ENCODE data around the gene UAP1L1. TPM values are rescaled to one million over a fixed set of nuclear protein-coding genes. Genes with fewer than 3 reads are reported as not detected.
A peak's percentile ranks its signal among the peaks of the same experiment; 100 is the strongest.
"Not testable (repeated sequence)": the region's sequence is repeated elsewhere in the genome, so short reads cannot be mapped to it uniquely, and the experiment has no call there.

The UAP1L1 gene
- total RNA-seq, 1 donor from 2014 or later: 12.6 TPM

DNA sequence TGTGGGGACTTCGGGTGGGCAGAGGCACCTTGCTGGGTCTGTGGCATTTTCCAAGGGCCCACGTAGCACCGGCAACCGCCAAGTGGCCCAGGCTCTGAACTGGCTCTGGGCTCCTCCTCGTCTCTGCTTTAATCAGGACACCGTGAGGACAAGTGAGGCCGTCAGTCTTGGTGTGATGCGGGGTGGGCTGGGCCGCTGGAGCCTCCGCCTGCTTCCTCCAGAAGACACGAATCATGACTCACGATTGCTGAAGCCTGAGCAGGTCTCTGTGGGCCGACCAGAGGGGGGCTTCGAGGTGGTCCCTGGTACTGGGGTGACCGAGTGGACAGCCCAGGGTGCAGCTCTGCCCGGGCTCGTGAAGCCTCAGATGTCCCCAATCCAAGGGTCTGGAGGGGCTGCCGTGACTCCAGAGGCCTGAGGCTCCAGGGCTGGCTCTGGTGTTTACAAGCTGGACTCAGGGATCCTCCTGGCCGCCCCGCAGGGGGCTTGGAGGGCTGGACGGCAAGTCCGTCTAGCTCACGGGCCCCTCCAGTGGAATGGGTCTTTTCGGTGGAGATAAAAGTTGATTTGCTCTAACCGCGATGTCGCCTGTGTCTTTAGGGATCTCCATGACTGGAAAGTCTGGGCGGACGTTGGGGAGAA, 31.4 kb downstream of the UAP1L1 start:
- intact Hi-C loops (cut with micrococcal nuclease): no loop called here
- DNase-seq (no peak), ATAC-seq (no peak)

DNA sequence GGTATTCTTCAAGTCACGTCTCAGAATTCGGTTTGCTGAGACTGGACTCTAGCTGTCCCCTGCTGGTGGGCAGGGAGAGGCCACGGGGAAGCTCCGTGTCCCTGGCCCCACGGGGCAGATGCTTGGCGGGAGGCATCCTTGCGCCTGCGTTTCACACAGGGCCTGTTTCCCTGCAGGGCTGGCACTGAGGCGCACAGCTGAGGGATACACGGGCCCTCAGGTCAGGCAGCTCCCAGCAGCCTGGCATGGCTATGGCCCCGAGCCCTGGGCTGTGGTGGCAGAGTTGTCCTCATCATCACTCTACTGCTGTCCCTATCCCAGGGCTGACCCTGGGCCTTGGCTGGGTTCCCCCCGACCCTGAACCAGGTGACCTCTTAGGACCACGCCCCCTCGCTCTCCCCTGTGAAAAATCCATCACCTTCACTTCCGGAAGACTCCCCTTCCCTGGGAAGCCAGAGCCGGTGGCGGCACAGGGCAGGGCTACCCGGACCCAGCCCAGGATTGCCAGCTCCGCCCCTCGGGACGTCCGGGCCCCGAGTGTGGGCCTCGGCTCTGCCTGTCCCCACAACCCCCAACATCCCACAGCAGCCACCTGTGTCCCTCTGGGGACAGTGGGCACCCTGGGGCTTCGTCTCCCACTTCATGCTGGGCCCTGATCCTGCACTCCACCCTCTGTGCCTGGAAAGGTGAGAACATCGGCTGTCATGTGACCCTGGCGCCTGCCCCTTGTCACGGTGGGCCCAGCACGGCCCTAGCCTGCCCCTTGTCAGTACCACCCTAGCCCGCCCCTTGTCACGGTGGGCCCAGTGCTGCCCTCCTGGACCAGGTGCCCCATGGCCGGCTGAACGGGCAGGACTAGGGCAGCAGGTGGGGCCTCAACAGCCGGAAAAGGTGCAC, 32.2 kb downstream of the UAP1L1 start:
- intact Hi-C loops (cut with micrococcal nuclease): no loop called here
- ATAC-seq (peak; percentile 6), DNase-seq (no peak)

DNA sequence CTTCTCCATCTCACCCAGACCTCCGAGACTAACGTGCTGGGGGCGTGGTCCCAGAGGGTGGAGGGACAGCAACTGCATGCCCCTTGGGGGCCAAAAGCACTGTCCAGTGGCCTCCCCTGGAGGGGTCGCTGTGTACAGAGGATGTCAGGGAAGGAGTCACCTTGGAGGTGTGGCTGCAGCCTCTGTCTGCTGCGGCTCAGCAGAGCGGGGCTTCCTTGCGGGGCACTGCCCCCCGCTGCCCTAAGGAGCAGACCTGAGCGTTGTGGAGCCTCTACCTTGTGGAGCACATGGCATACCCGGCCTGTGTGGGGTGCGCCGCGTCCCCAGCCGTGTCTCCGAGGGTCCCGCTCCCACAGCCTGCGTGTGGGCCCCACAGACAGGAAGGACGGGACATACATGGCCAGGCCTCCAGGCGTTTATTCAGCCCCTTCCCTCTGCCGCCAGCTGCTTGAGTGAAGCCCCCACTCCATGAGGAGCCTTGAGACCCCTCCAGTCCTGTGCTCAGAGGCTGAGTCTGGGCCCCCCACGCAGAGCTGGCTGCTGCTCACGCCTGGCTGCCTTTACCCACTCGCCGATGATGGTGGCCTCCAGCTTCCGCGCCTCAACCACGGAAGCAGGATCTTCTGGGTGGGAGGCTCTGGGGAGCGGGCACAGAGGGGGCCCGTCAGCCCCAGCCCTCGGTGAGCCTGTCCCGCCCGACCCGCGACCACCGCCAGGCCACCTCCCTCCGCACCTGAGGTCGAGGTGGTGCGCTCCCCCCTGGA, 33.0 kb downstream of the UAP1L1 start:
- intact Hi-C loops (cut with micrococcal nuclease): no loop called here
- no peak for ATAC-seq
- DNase-seq: no peak

DNA sequence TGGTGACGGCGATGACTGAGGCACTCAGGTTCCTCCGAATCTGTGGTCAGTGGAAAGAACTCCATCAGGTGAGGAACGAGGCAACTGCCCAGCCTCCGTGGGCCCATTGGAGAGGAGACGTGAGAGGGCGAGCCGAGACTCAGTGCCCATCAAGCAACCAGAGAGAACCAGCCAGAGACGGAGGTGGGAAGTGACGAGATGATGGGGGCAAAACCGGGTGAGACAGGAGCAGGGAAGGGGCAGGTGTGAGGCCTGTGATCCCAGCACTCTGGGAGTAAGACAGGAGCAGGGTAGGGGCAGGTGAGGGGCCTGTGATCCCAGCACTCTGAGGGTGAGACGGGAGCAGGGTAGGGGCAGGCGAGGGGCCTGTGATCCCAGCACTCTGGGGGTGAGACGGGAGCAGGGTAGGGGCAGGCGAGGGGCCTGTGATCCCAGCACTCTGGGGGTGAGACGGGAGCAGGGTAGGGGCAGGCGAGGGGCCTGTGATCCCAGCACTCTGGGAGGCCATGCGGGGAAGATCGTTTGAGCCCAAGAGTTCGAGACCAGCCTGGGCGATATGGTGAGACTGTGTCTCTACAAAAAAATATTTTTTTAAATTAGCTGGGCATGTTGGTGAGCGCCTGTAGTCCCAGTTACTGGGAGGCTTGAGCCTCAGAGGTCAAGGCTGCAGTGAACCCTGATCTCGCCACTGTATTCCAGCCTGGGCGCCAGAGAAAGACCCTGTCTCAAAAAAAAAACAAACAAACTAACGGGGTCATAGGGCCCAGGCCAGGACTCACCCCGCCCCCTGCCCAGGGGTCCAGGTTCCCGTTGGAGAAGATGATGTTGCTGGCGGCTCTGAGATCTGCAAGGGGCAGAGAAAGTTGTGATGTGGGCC, 33.8 kb downstream of the UAP1L1 start:
- ATAC-seq: no peak
- no peak for DNase-seq
- intact Hi-C loops (cut with micrococcal nuclease): no loop called here

DNA sequence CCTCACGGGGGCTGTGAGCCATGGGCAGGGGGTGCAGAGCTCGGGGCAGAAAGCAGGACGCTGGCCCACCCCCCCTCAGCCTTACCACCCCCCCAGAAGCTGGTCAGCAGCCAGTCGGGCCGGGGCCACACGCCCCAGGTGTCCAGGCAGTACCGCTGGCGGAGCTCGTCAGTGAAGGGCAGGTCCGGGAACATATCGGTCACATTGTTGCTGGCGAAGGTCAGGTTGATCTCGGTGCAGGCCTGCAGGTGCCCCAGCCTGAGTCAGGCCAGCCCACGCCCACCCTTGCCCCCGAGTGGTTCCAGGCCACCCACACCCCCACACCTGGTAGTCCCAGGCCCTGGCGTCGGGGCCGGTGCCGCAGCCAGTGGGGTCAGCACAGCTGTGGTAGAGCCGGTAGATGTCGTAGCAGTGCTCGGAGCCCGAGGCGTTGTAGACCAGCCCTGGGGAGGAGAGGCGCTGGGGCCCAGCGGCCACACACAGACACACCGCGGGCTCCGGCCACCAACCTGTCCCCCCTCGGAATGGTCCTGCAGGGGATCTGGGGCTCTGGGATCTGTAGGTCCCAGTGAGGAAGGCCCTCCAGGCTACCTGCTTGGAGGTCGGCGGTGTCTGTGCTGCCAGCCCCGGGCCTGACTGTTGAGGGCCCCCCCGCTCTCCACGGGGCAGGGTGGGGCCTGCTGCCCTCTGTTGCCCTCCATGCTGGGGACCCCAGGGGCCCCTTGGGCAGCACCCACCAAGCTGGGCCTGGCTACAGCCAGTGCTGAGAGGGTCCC, 34.7 kb downstream of the UAP1L1 start:
- DNase-seq: no peak
- intact Hi-C loops (cut with micrococcal nuclease): no loop called here
- ATAC-seq: no peak

DNA sequence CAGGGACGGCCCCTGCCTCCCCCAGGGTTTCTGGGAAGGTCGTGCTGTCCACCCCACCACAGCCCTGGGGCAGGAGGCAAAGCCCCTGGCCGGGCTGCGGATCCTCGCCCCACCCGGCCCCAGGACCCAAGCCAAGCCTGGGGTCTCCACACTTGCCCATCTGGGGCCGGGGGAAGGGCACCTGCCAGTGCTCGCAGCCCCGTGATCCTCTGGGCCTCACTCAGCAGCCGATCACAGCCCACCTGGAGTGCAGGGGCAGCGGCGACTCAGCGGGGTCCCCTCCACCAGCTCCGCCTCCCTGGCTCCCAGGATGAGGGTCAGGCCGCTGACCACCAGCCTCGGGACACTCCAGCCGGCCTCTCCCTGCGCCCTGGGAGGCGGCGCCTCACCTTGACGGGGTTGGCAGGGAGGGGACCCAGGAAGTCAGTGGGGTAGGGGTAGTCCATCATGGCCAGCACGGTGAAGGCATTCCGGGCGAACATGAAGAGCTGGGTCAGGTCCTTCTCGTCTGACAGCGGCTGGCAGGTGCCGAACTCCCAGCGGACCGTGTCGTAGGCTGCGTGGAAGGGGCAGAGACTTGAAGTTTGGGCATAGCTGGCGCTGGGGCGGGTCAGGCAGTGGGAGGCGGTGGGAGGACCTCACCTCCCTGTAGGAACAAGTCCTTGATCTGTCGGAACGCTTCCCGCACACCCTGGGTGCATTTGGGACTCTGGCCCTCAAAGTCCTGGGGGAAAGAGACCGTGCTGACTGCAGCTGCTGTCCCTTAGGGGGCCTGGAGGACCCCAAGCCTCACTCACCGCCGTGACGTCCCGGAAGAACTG, 35.5 kb downstream of the UAP1L1 start:
- intact Hi-C loops (cut with micrococcal nuclease): no loop called here
- ATAC-seq: no peak
- DNase-seq: peak; percentile 25

DNA sequence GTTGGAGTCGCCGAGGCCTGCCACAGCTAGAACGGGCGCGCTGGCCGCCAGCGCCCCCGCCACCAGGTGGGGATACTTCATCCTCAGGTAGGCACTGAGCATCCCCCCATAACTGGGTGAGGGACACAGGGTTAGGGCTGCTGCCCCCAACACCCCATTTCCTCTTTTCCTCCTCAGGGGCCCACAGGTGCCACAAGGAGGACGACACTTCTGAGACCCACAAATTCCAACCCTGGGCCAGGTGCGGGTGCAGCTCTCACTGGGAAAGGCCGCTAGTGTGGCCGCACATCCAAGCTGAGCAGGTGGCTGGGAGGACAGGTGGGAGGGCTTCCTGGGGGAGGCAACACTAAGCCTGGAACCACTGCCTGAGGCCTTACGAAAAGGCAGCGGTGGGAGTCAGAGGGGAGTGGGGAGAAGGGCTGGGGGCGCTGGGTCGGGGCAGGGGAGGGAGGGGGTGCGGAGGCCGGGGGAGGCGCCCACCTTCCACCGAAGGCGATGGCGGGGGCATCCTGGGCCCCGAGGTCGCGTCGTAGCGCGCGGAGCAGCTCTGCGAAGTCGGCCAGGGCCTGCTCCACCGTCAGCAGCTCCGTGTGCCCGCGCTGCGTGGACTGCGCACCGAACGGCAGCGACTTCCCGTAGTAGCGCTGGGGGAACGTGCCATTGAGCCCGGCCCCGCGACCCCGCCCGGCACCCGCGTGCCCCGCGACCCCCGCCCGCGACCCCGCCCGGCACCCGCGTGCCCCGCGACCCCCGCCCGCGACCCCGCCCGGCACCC, 36.3 kb downstream of the UAP1L1 start:
- DNase-seq: peak; percentile 54
- intact Hi-C loops (cut with micrococcal nuclease): no loop called here

DNA sequence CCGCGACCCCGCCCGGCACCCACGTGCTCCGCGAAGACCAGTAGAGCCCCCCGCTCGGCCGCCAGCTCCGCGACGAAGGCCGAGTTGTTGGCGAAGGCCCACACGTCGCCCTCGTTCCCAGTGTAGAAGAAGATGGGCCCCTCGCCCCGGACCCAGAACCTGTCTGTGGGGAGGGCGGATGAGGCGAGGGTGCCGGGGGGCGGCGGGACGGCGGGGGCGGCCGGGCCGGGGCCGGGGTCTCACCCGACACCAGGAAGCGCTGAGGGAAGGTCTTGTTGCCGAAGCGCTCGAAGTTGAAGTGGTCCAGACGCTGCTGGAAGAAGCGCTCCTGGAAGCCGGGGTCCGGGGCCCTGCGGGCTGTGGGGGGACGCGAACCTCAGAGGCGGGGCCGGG, 36.9 kb downstream of the UAP1L1 start:
- no peak for DNase-seq
- ATAC-seq: no peak
- intact Hi-C loops (cut with micrococcal nuclease): no loop called here

More for the DNA sequence above, 36.3 kb downstream of the UAP1L1 start:
- no peak for ATAC-seq

DNA sequence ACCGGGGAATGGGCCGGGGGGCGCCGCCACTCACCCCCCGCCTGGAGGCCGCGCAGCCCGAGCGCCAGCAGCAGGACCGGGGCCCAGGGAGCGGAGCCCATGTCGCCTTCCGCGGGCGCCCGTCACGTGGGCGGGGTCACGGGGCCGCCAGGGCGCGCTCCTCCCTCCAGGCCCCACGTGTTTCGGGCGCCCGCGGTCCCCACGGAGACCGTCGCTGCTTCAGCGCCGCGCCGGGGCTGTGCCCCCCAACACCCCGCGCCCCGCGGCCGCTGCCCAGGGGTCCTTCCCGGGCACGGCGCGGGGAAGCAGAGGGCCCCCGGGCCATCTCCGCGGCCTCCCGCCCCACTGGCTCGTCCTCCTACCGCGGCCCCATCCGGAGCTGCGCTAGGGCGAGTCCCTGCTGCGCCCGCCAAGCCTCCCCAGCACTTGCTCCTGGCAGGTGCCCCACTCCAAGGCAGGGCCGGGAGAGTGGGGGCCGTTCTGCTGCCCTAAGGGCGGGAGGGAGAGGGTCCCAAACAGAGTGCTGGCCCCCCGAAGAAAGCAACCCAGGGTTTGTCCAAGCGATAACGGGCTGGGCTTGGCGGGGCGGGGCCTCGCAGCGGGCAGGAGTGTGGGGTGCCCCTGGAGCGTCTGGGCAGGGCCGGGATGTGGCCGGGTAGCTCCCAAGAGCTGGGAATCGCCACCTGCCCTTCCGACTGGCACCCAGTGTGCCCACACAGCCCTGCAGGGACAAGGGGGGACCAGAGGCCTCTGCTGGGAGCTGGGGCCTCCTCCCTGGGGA, 37.5 kb downstream of the UAP1L1 start, which contains the start of gene DPP7:
Gene DPP7, minus strand, starts transcription at position 121 of the 781 bp plus-strand sequence. Its CDS starts 20 bp downstream, at position 101.
- ATAC-seq (peak; percentile 82), DNase-seq (peak; percentile 89)
- intact Hi-C loops (cut with micrococcal nuclease): no loop called here

DNA sequence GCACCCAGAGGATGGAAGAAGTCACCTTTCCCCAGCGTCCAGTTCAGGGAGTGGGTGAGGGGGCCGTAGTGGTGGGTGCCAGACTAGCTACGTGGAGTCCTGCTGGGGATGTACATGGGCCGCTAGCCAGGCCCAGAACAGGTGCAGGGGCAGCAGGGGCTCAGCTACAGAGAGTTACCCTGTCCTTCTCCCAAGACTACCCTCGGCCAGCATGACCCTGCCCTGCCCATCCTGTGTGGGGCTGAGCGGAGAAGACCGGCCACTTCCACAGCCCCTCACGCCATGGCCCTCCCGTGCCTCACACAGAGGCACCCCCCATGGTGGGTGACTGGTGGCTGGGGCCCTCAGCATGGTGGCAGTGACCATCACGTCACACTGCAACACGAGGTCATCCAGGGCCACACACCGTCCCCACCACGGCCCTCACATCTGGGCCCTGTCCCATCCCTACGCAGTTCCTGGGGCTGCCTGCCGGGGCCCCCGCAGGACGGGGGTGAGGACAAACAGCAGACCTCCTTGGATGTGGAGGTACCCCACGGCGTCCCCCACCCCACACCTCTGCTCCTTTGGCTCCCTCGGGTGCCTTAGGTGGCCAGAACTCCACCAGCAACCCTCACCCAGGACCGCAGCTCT, 38.2 kb downstream of the UAP1L1 start:
- ATAC-seq: peak; percentile 3
- no peak for DNase-seq
- intact Hi-C loops (cut with micrococcal nuclease): no loop called here

DNA sequence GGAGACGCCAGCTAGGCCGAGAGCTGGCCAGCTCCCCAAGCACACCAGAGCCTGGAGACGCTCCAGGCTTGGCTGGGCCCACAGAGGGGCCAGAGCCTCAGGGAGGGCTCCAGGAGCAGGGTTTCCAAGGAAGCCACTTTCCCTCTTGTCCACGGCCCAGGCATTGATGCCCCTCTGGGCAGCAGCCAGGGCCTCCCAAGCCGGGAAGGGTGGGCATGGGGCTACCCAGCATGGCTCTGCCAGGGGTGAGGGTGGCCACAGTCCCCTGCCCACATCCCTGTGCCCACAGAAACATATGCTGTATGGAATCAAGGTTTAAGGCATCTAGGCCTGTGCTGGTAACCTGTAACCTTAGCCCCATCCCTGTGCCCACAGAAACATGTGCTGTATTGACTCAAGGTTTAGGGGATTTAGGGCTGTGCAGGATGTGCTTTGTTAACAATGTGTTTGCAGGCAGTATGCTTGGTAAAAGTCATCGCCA, 38.8 kb downstream of the UAP1L1 start:
- intact Hi-C loops (cut with micrococcal nuclease): no loop called here
- peak; percentile 59 for ATAC-seq
- DNase-seq: peak; percentile 57

DNA sequence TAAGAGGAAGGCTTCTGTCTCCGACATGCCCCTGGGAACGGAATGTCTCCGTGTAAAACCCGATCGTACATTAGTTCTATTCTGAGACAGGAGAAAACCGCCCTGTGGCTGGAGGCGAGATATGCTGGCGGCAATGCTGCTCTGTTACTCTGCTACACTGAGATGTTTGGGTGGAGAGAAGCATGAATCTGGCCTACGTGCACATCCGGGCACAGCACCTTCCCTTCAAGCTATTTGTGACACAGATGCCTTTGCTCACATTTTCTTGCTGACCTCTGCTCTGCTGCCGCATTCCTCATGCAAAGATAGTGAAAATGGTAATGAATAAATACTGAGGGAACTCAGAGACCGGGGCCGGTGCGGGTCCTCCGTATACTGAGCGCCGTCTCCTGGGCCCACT, 39.4 kb downstream of the UAP1L1 start:
- ATAC-seq: peak; percentile 24
- intact Hi-C loops (cut with micrococcal nuclease): no loop called here
- peak; percentile 59 for DNase-seq

DNA sequence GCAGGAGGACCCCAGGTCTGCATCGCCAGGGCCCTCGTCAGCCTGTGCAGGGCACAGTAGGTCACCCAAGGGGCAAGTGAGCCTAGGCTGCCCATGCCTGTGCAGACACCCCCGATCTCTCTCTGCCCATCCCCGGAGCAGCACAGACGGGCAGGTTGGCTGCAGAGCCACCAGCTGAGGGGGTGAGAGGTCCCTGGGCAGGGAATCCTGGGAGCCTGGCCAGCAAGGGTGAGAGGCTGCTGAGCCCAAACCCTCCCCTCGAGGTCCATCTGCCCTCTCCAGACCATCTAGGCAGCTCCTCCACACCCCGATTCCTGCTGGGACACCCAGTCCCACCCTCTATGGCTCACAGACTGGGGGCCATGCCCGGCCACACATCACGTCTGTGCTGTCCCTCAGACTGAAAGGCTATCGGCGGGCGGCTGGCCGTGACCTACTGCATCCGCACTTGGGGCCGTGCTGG, 40.0 kb downstream of the UAP1L1 start:
- ATAC-seq: no peak
- DNase-seq: no peak
- intact Hi-C loops (cut with micrococcal nuclease): no loop called here

DNA sequence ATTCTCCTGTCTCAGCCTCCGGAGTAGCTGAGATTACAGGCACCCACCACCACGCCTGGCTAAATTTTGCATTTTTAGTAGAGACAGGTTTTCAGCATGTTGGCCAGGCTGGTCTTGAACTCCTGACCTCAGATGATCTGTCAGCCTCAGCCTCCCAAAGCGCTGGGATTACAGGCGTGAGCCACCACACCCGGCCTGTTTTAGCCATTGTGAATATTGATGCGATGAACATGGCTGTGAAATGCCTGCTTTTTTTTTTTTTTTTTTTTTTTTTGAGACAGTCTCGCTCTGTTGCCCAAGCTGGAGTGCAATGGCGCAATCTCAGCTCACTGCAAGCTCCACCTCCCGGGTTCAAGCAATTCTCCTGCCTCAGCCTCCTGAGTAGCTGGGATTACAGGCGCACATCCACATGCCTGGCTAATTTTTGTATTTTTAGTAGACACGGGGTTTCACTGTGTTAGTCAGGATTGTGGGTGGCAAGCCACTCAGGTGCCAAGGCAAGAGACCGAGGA, 40.8 kb downstream of the UAP1L1 start:
- intact Hi-C loops (cut with micrococcal nuclease); ATAC-seq; DNase-seq: not testable (repeated sequence)

Data from left ventricle myocardium superior (tissue), 1 donor.